Renal cortex interstitium (tissue), 11 donors: Measurements from ENCODE around the gene OTOG. TPM values are rescaled to one million over a fixed set of nuclear protein-coding genes. Genes with fewer than 3 reads are reported as not detected.

Source experiments
- DNase-seq, 11 donors: peaks; one replicate each; pipeline ENCODE4 v3.0.0-alpha.2; 2013; ENCODE audit warnings: low read depth in 9 of 11, low spot score in 4 of 11; ENCODE audit errors: extremely low read depth in 1 of 11
- polyA plus RNA-seq, 3 donors: library from polyadenylated mRNA; unstranded; fragments of 120-200 nt; gene quantifications; one replicate each; pipeline ENCODE4 v1.2.1, GENCODE V29; 2013; ENCODE audit not compliant: insufficient read length in 3 of 3

The OTOG gene
- polyA plus RNA-seq, 3 donors: 0.27 to 0.42 (median 0.36) TPM

- no peak for DNase-seq
Measured at GRCh38 chr11:17651061-17651460, 104.0 kb downstream of the OTOG start.

GRCh38 chr11:17651681-17652080, 104.6 kb downstream of the OTOG start:
- DNase-seq: no peak

GRCh38 chr11:17652556-17652955, 105.5 kb downstream of the OTOG start:
- DNase-seq: no peak

- DNase-seq: no peak
Measured at GRCh38 chr11:17653611-17654010, 106.6 kb downstream of the OTOG start.

GRCh38 chr11:17655682-17656081, 108.6 kb downstream of the OTOG start:
- no peak for DNase-seq

GRCh38 chr11:17658211-17658610, 111.2 kb downstream of the OTOG start:
- no peak for DNase-seq

- DNase-seq: no peak
Measured at GRCh38 chr11:17668166-17668565, 121.1 kb downstream of the OTOG start.

- DNase-seq: no peak
Measured at GRCh38 chr11:17672469-17672868, 125.4 kb downstream of the OTOG start.

GRCh38 chr11:17673951-17674350, 126.9 kb downstream of the OTOG start:
- DNase-seq: no peak

- DNase-seq: no peak
Measured at GRCh38 chr11:17682848-17683247, 135.8 kb downstream of the OTOG start.

- no peak for DNase-seq
Measured at GRCh38 chr11:17683377-17684161, 136.5 kb downstream of the OTOG start.

GRCh38 chr11:17684550-17684949, 137.5 kb downstream of the OTOG start:
- no peak for DNase-seq

- no peak for DNase-seq
Measured at GRCh38 chr11:17686231-17686980, 139.3 kb downstream of the OTOG start.

- no peak for DNase-seq
Measured at GRCh38 chr11:17687946-17688670, 141.0 kb downstream of the OTOG start.

GRCh38 chr11:17691550-17691949, 144.5 kb downstream of the OTOG start:
- DNase-seq: no peak

GRCh38 chr11:17691976-17692375, 144.9 kb downstream of the OTOG start:
- DNase-seq: no peak

GRCh38 chr11:17692931-17693330, 145.9 kb downstream of the OTOG start:
- DNase-seq: no peak

- DNase-seq: no peak
Measured at GRCh38 chr11:17693531-17693930, 146.5 kb downstream of the OTOG start.

- no peak for DNase-seq
Measured at GRCh38 chr11:17694494-17695110, 147.5 kb downstream of the OTOG start.
